HFFc6 (cell line): ENCODE results near the gene CMSS1. TPM values are rescaled to one million over a fixed set of nuclear protein-coding genes. Genes with fewer than 3 reads are reported as not detected.
A peak's percentile ranks its signal among the peaks of the same experiment; 100 is the strongest.

Experiments used
- DNase-seq: peaks from one replicate; pipeline ENCODE4 v3.0.0-alpha.2; 2018
- H3K27ac Mint-ChIP-seq: 2 replicates; pipeline ENCODE4 v1.8.0; 2020; ENCODE audit warnings: mild to moderate bottlenecking, mixed read lengths
- H3K27me3 Mint-ChIP-seq: 2 replicates; pipeline ENCODE4 v1.8.0; 2021; ENCODE audit warnings: mild to moderate bottlenecking, moderate library complexity, mixed read lengths; ENCODE audit not compliant: insufficient read depth
- H3K36me3 Mint-ChIP-seq: 2 replicates; pipeline ENCODE4 v1.8.0; 2021; ENCODE audit warnings: low read depth, mixed read lengths
- H3K4me1 Mint-ChIP-seq: 2 replicates; pipeline ENCODE4 v1.8.0; 2020; ENCODE audit warnings: low read depth, mixed read lengths
- H3K4me3 Mint-ChIP-seq: 2 replicates; pipeline ENCODE4 v1.8.0; 2020; ENCODE audit warnings: mild to moderate bottlenecking, moderate library complexity, mixed read lengths
- H3K9me3 Mint-ChIP-seq: 2 replicates; pipeline ENCODE4 v1.8.0; 2020; ENCODE audit warnings: mild to moderate bottlenecking, mixed read lengths
- CTCF ChIP-seq: fragments of 200-600 bp; sonication (generic); IDR thresholded peaks from 2 replicates; pipeline ENCODE4 v1.5.0; 2021; ENCODE audit warnings: antibody characterized with exemption, mild to moderate bottlenecking
- total RNA-seq, 6 experiments: library from RNA; stranded (reverse); fragmentation: NEBNext Ultra II Directional; extraction: Animal tissue kit (Norgen Biotek cat#: 25700); gene quantifications; 2 replicates in 1 of 6; 3 replicates in 5 of 6; pipeline ENCODE4 v1.2.3, GENCODE V29; 2021

Gene CMSS1
- total RNA-seq, 6 experiments from 2014 or later: 27.8 to 47.0 (median 38.1) TPM

- Mint-ChIP-seq H3K9me3 (no peaks in the 10 kb centered on the region), H3K36me3 (no peaks in the 10 kb centered on the region), H3K27me3 (no peaks in the 10 kb centered on the region), H3K4me3 (no peak overlapping the region), H3K4me1 (peaks cover 34% of the 10 kb centered on the region), H3K27ac (no peak overlapping the region)
- no peak for DNase-seq
- no peak for TF ChIP-seq CTCF
These were observed 211.4 kb downstream of the CMSS1 start for GRCh38 chr3:100029052-100029451.

GRCh38 chr3:100029689-100030088 is 212.0 kb downstream of the CMSS1 start:
- no peak for TF ChIP-seq CTCF
- H3K4me1 Mint-ChIP-seq: peaks cover 34% of the 10 kb centered on the region
- no peaks in the 10 kb centered on the region for H3K9me3 Mint-ChIP-seq

DNA sequence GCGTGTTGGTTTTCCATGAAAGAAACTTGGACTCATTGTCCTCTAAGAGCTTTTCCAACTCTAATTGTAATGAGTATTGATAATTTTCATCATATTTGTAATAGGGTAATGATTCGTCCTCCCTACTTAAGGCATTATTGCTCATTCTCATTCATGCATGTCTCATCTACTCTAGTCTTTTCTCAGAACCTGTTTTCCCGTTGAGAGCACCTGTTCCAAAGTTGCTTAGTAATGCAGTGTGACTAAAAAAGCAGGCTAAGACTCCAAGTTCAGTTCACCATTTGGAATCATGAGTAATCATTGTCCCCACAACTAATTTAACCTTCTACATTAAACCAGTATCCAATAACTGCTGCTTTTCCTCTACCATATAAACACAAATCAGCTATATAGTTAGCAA is 212.7 kb downstream of the CMSS1 start:
- Mint-ChIP-seq H3K4me1 (peaks cover 29% of the 10 kb centered on the region), H3K27ac (no peak overlapping the region), H3K27me3 (no peaks in the 10 kb centered on the region), H3K9me3 (no peaks in the 10 kb centered on the region), H3K4me3 (no peak overlapping the region), H3K36me3 (no peaks in the 10 kb centered on the region)
- no peak for DNase-seq
- TF ChIP-seq CTCF: no peak

More at GRCh38 chr3:100029689-100030088, 212.0 kb downstream of the CMSS1 start:
- Mint-ChIP-seq H3K27ac (no peak overlapping the region), H3K27me3 (no peaks in the 10 kb centered on the region), H3K36me3 (no peaks in the 10 kb centered on the region), H3K4me3 (no peak overlapping the region)
- no peak for DNase-seq

DNA sequence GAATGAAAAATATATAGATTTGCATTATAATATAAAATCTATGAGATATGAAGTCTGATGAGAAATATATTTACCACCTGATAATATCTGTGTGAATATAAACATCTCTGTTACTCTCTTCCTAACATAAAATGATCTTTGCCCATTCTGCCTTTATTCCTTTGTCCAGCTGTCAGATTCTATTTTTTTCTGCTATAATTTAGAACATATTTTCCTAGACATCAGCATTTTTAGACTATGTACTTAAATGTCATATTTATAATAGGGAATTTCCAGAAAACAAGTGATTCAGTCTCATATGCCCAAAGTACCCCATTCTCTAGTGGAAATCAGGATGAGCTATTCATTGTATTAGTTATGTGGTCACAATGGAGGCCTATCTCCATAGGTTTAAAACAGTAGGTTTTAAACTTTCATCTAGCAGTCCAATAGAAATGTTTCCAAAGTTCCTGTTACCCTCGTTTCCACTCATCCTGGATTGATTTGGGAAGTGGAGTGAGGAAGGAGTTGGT is 213.3 kb downstream of the CMSS1 start:
- no peak overlapping the region for H3K27ac Mint-ChIP-seq
- TF ChIP-seq CTCF: no peak
- no peaks in the 10 kb centered on the region for H3K36me3 Mint-ChIP-seq
- H3K9me3 Mint-ChIP-seq: no peaks in the 10 kb centered on the region
- no peaks in the 10 kb centered on the region for H3K27me3 Mint-ChIP-seq
- no peak overlapping the region for H3K4me3 Mint-ChIP-seq
- H3K4me1 Mint-ChIP-seq: peaks cover 29% of the 10 kb centered on the region
- DNase-seq: no peak

GRCh38 chr3:100032243-100032642 is 214.6 kb downstream of the CMSS1 start:
- peaks cover 29% of the 10 kb centered on the region for H3K4me1 Mint-ChIP-seq
- H3K27ac Mint-ChIP-seq: peak overlapping the region; percentile 51
- peak; percentile 66 for DNase-seq
- H3K27me3 Mint-ChIP-seq: no peaks in the 10 kb centered on the region
- H3K36me3 Mint-ChIP-seq: no peaks in the 10 kb centered on the region
- H3K4me3 Mint-ChIP-seq: peak overlapping the region; percentile 57
- no peak for TF ChIP-seq CTCF
- H3K9me3 Mint-ChIP-seq: no peaks in the 10 kb centered on the region

DNA sequence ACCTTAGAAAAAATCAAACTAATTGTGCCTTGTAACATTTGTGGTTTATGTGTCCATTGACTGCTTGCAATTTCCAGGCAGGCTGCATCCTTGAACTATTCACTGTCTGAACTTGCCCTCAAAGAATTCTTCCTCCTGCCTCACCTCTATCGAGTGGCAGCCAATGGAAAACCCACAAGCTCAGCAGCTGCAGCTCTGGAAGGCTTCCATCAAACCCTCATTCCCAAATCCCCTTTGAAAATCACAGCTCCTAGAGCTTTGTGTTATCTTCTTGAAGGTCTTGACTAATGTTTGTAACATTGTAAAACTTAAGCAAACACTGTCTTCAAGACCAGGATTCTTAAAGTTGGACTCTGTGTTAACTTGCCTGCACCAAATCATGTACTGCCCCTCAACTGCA is 215.5 kb downstream of the CMSS1 start:
- Mint-ChIP-seq H3K27ac (peak overlapping the region; percentile 52), H3K9me3 (no peaks in the 10 kb centered on the region), H3K4me3 (peak overlapping the region; percentile 14; the same call in 1 of the 2 replicates), H3K36me3 (no peaks in the 10 kb centered on the region), H3K4me1 (peaks cover 29% of the 10 kb centered on the region), H3K27me3 (no peaks in the 10 kb centered on the region)
- peak; percentile 24 for DNase-seq
- no peak for TF ChIP-seq CTCF
